Fibroblast of villous mesenchyme (primary cell): ENCODE results near the gene GRIK1. TPM values are rescaled to one million over a fixed set of nuclear protein-coding genes. Genes with fewer than 3 reads are reported as not detected.

Experiments
- DNase-seq: peaks from one replicate; pipeline ENCODE4 v3.0.0-alpha.2; 2010; ENCODE audit warnings: low read depth
- H3K4me3 ChIP-seq: 2 replicates; pipeline ENCODE4 v1.5.1; 2011; ENCODE audit warnings: low read depth, mild to moderate bottlenecking, low read length
- total RNA-seq: library from RNA; depleted of rRNA; stranded (reverse); fragments of >200 nt; gene quantifications from 2 replicates; pipeline ENCODE4 v1.2.3, GENCODE V29; 2012
- TF ChIP-seq, protein P1 (sequence below): IDR thresholded peaks from 2 replicates; pipeline ENCODE4 v1.5.1; 2012; ENCODE audit warnings: low read depth, mild to moderate bottlenecking, low read length; ENCODE audit not compliant: insufficient read depth

Gene GRIK1
- total RNA-seq, 1 donor, result under 0.01 TPM

DNA sequence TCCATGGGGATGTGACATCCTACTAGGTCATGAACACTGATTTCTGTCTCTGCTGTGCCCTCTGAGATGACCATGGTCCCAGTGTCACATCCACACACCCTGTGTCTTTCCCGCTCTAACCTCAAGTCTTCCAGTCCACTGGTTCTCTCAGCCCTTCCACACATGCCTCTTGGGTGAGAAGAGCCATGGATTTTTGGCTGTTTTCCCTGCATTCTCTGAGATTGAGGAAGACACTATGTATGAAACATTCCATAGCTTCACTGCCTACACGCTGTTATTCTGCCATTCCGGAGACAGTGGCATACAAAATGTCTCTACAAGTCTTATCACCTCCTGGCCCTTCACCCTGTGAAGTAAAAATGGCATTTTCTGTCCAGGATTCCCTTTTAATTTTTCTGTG, 393.7 kb downstream of the GRIK1 start:
- TF ChIP-seq, protein P1, sequence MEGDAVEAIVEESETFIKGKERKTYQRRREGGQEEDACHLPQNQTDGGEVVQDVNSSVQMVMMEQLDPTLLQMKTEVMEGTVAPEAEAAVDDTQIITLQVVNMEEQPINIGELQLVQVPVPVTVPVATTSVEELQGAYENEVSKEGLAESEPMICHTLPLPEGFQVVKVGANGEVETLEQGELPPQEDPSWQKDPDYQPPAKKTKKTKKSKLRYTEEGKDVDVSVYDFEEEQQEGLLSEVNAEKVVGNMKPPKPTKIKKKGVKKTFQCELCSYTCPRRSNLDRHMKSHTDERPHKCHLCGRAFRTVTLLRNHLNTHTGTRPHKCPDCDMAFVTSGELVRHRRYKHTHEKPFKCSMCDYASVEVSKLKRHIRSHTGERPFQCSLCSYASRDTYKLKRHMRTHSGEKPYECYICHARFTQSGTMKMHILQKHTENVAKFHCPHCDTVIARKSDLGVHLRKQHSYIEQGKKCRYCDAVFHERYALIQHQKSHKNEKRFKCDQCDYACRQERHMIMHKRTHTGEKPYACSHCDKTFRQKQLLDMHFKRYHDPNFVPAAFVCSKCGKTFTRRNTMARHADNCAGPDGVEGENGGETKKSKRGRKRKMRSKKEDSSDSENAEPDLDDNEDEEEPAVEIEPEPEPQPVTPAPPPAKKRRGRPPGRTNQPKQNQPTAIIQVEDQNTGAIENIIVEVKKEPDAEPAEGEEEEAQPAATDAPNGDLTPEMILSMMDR, result no peak
- no peak for DNase-seq
- no peak overlapping the region for H3K4me3 ChIP-seq

DNA sequence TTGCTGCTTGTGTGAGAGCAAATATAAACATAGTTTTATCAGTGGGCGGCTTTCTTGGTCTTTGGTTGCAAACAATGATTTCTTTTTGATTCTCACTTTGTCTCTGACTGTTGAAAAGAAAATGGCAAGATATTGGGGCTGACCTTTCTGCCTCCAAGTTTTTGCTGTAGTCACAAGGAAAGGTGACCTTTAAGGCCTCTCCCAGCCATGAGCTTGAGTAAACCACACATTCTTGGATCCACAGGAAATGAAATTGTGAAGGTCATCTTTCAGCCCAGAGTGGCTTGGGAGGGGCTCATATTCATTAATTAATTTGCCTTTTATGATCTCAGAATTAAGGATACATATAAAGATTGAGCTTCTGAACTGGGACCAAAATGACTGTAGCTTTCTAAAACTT, 399.5 kb downstream of the GRIK1 start:
- TF ChIP-seq, protein P1, result no peak
- DNase-seq, result no peak
- H3K4me3 ChIP-seq, result no peak overlapping the region

DNA sequence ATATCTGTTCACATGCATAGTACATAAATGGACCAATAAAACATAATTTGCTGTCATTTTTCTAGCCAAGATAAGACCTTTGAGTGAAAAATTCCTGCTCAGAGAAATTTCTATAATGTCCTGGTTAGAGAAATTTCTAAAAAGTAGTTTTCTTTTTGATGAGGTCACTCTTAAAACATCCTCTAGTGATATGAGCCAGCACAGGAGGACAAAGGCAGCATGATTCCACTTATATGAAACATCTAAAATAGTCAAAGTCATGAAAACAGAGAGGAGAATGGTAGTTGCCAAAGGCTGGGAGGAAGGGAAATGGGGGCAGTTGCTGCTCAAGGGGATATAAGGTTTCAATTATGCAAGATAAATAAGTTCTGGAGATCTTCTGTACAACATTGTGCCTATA, 401.7 kb downstream of the GRIK1 start:
- TF ChIP-seq, protein P1, result no peak
- no peak overlapping the region for H3K4me3 ChIP-seq
- DNase-seq, result peak; percentile 8

DNA sequence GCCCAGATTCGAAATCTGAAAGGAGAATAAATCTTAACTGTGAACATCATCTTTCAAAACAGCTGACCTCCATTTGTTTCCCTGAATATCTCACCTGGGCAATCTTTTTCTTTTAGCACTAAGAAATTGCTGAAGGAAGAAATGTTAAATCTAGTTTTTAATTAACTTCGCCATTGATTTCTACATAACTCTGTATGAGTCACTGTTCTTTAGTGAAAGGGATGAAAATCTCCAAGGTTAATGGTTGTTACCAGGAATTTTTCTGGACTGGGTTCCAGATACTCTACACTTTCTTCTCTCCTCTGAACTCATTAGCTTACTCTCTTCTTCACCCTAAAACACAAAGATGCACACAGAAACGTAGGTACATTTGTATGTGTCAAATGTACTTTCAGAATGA, 405.3 kb downstream of the GRIK1 start:
- TF ChIP-seq, protein P1, result no peak
- DNase-seq, result no peak

DNA sequence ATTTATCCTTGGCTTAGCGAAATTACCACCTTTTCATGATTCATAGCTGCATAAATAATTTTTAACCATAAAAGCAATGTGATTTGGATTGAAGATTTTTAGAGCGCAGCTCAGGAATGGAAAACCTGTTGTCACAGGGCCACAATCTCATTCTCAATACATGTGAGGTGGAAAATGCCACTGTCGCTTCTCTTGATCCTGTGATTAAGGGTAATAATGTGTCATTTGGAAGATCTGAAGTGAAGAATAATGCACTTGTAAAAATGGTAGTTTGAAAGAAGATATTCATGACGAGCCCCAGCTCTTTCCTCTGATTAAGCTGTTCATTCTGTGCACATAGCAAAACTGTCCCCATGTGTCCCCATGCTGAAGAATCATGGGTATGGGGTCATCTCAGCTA, 410.7 kb downstream of the GRIK1 start:
- no peak overlapping the region for H3K4me3 ChIP-seq
- TF ChIP-seq, protein P1, result no peak
- no peak for DNase-seq

More for the DNA sequence above, 405.3 kb downstream of the GRIK1 start:
- no peak overlapping the region for H3K4me3 ChIP-seq

DNA sequence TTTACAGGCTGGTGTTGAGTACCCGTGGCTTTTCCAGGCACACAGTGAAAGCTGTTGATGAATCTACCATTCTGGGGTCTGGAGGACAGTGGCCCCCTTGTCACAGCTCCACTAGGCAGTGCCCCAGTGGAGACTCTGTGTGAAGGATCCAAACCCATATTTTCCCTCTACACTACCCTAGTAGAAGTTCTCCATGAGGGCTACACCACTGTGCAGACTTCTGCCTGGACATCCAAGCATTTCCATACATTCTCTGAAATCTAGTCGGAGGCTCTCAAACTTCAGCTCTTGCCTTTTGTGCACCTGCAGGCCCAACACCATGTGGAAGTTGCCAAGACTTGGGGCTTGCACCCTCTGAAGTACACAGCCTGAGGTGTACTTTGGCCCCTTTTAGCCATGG, 413.3 kb downstream of the GRIK1 start:
- TF ChIP-seq, protein P1, result no peak
- no peak for DNase-seq
- no peak overlapping the region for H3K4me3 ChIP-seq

DNA sequence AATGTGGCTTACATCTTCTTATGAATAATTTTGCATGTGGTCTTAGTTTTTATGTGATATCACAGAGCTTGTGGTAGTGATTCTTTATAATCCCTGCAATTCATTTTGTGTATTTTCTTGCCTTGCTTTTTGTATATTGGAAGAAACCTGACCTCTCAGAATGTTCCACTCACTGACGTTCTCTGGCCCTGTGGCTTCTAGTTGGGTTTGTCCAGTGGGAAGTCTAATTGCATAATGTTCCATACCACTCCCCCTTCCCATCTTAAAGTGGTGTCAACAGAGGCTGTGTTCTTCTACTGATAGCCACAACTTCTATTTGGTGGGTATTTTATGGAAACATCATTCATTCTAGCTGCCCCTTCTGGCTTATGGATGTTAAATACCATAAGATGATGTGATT, 415.7 kb downstream of the GRIK1 start:
- no peak for DNase-seq
- TF ChIP-seq, protein P1, result no peak
- H3K4me3 ChIP-seq, result no peak overlapping the region
